HEK293T (cell line): ENCODE measurements around the gene SEMA4C.

Experiments used
- TARDBP ChIP-seq: fragments of 450-650 bp; IDR thresholded peaks from 2 replicates; pipeline ENCODE4 v1.6.1; 2016
- ZNF384 ChIP-seq: fragments of 450-650 bp; IDR thresholded peaks from 2 replicates; pipeline ENCODE4 v1.6.1; 2016

DNA sequence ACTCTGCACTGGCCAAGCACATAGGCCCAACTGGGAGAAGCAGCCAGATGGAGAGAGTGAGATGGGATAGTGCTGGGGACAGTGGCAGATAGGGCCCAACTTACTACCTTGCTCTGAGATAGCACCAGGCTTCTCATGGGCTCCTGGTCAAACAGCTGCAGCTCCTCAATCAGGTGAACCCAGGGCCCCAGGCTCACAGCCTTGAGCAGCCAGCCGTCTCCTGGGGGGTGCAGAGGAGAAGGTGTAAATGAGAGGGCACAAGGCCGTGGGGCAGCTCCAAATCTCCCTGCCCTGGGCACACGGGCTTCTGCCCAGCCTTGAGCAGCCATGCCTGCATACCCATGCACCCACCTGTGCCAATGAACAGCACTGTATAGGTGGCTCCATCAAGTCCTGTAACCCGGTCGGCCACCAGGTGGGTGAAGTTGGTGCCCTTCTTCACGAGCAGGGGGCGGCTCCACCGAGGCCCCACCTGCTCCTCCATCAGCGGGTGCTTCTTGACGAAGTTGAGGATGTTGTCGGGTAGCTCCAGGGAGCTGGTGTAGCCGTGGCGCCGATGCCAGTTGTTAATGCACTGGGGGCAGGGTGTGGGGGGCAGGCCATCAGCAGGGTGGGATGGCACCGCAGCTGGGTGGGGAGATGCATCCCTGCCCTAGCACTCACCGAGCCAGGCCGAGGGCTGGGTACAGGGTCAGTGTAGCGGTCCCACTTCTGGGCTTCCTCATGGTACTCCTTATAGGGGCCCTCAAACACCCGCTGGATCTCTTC is 6.1 kb downstream of the SEMA4C start:
- TF ChIP-seq TARDBP (no peak), ZNF384 (no peak)
